H9 (cell line): ENCODE results near the gene ATP4A. TPM values are rescaled to one million over a fixed set of nuclear protein-coding genes. Genes with fewer than 3 reads are reported as not detected.

Experiments
- DNase-seq: peaks from one replicate; pipeline ENCODE4 v3.0.0-alpha.2; 2017
- H2AFZ ChIP-seq: one replicate; pipeline ENCODE4 v1.6.1; 2013; ENCODE audit warnings: mild to moderate bottlenecking, low read length, control low read depth, moderate library complexity
- H2AK5ac ChIP-seq: 2 replicates; pipeline ENCODE4 v1.6.1; 2013; ENCODE audit warnings: low read length, control low read depth, mixed read lengths; ENCODE audit not compliant: insufficient read length
- H2BK120ac ChIP-seq: one replicate; pipeline ENCODE4 v1.6.1; 2013; ENCODE audit warnings: low read depth, mild to moderate bottlenecking, low read length, control low read depth, inconsistent platforms; ENCODE audit not compliant: poor library complexity, severe bottlenecking
- H2BK12ac ChIP-seq: 2 replicates; pipeline ENCODE4 v1.6.1; 2013; ENCODE audit warnings: low read length, control low read depth, mixed read lengths, low read depth; ENCODE audit not compliant: insufficient read length
- H2BK15ac ChIP-seq: 2 replicates; pipeline ENCODE4 v1.6.1; 2013; ENCODE audit warnings: low read depth, low read length, control low read depth
- H2BK20ac ChIP-seq: one replicate; pipeline ENCODE4 v1.6.1; 2013; ENCODE audit warnings: low read depth, mild to moderate bottlenecking, low read length, control low read depth, inconsistent platforms; ENCODE audit not compliant: poor library complexity, severe bottlenecking
- H2BK5ac ChIP-seq: 2 replicates; pipeline ENCODE4 v1.6.1; 2013; ENCODE audit warnings: low read length, control low read depth, mixed read lengths; ENCODE audit not compliant: insufficient read length
- H3K14ac ChIP-seq: 2 replicates; pipeline ENCODE4 v1.6.1; 2013; ENCODE audit warnings: low read length, control low read depth; ENCODE audit not compliant: insufficient read depth
- H3K18ac ChIP-seq: 2 replicates; pipeline ENCODE4 v1.6.1; 2013; ENCODE audit warnings: low read depth, mild to moderate bottlenecking, mixed read lengths, low read length, control low read depth; ENCODE audit not compliant: insufficient read length
- H3K23ac ChIP-seq: 2 replicates; pipeline ENCODE4 v1.6.1; 2013; ENCODE audit warnings: low read length, control low read depth, mixed read lengths, low read depth; ENCODE audit not compliant: insufficient read length
- H3K23me2 ChIP-seq: 2 replicates; pipeline ENCODE4 v1.6.1; 2013; ENCODE audit warnings: low read depth, mild to moderate bottlenecking, mixed read lengths, low read length, control low read depth; ENCODE audit not compliant: insufficient read length, poor library complexity, severe bottlenecking
- H3K27ac ChIP-seq: 2 replicates; pipeline ENCODE4 v1.5.1; 2013; ENCODE audit warnings: low read length, control low read depth, mixed read lengths, low read depth; ENCODE audit not compliant: insufficient read length
- H3K27me3 ChIP-seq: 2 replicates; pipeline ENCODE4 v1.6.1; 2013; ENCODE audit warnings: low read length, control low read depth, inconsistent platforms; ENCODE audit not compliant: insufficient read depth
- H3K4ac ChIP-seq: 2 replicates; pipeline ENCODE4 v1.6.1; 2013; ENCODE audit warnings: low read depth, mild to moderate bottlenecking, control low read depth, inconsistent platforms, low read length, moderate library complexity
- H3K4me1 ChIP-seq: 2 replicates; pipeline ENCODE4 v1.6.1; 2013; ENCODE audit warnings: low read length, control low read depth, inconsistent platforms; ENCODE audit not compliant: insufficient read depth
- H3K4me2 ChIP-seq: 2 replicates; pipeline ENCODE4 v1.6.1; 2013; ENCODE audit warnings: low read length, control low read depth, mixed read lengths; ENCODE audit not compliant: insufficient read length, insufficient read depth
- H3K56ac ChIP-seq: 2 replicates; pipeline ENCODE4 v1.6.1; 2013; ENCODE audit warnings: low read depth, mild to moderate bottlenecking, mixed read lengths, low read length, control low read depth; ENCODE audit not compliant: insufficient read length
- H3K79me1 ChIP-seq: 2 replicates; pipeline ENCODE4 v1.6.1; 2013; ENCODE audit warnings: low read depth, mild to moderate bottlenecking, moderate library complexity, low read length, control low read depth, inconsistent platforms; ENCODE audit not compliant: insufficient read depth, poor library complexity, severe bottlenecking
- H3K79me2 ChIP-seq: 2 replicates; pipeline ENCODE4 v1.6.1; 2013; ENCODE audit warnings: low read length, control low read depth, inconsistent platforms; ENCODE audit not compliant: insufficient read depth
- H3K9ac ChIP-seq: 2 replicates; pipeline ENCODE4 v1.6.1; 2013; ENCODE audit warnings: low read length, control low read depth, mixed read lengths; ENCODE audit not compliant: insufficient read length; ENCODE audit errors: extremely low read depth
- H3K9me3 ChIP-seq: one replicate; pipeline ENCODE4 v1.6.1; 2013; ENCODE audit warnings: low read depth, low read length, inconsistent platforms; ENCODE audit not compliant: control insufficient read depth
- H3T11ph ChIP-seq: one replicate; pipeline ENCODE4 v1.6.1; 2013; ENCODE audit warnings: mild to moderate bottlenecking, low read length, control low read depth, inconsistent platforms
- H4K20me1 ChIP-seq: one replicate; pipeline ENCODE4 v1.6.1; 2013; ENCODE audit not compliant: control insufficient read depth, insufficient read length, insufficient read depth
- H4K5ac ChIP-seq: 2 replicates; pipeline ENCODE4 v1.6.1; 2013; ENCODE audit warnings: low read depth, mild to moderate bottlenecking, mixed read lengths, low read length, control low read depth; ENCODE audit not compliant: insufficient read length
- H4K8ac ChIP-seq: replicated peaks from 2 replicates; pipeline ENCODE4 v1.6.1; 2013; ENCODE audit warnings: low read length, control low read depth, mixed read lengths, low read depth; ENCODE audit not compliant: insufficient read length
- H4K91ac ChIP-seq: 2 replicates; pipeline ENCODE4 v1.6.1; 2013; ENCODE audit warnings: low read depth, mild to moderate bottlenecking, moderate library complexity, mixed read lengths, low read length, control low read depth; ENCODE audit not compliant: insufficient read length
- H3K27ac Mint-ChIP-seq, 3 experiments: 2 replicates in 2 of 3; 3 replicates in 1 of 3; pipeline ENCODE4 v1.8.0; 2020 to 2021; ENCODE audit warnings: mixed read lengths in 3 of 3, mild to moderate bottlenecking in 1 of 3, moderate library complexity in 1 of 3
- H3K27me3 Mint-ChIP-seq: 2 replicates; pipeline ENCODE4 v1.8.0; 2021; ENCODE audit warnings: low read depth, mild to moderate bottlenecking, moderate library complexity, mixed read lengths
- H3K36me3 Mint-ChIP-seq, 3 experiments: 2 replicates in 2 of 3; 3 replicates in 1 of 3; pipeline ENCODE4 v1.8.0; 2020 to 2021; ENCODE audit warnings: low read depth in 3 of 3, mixed read lengths in 3 of 3; ENCODE audit not compliant: insufficient read depth in 1 of 3
- H3K4me1 Mint-ChIP-seq, 2 experiments: 2 replicates each; pipeline ENCODE4 v1.8.0; 2020; ENCODE audit warnings: mixed read lengths in 2 of 2
- H3K4me3 Mint-ChIP-seq, 2 experiments: 2 replicates in 1 of 2; 3 replicates in 1 of 2; pipeline ENCODE4 v1.8.0; 2020 to 2021; ENCODE audit warnings: mild to moderate bottlenecking in 2 of 2, mixed read lengths in 2 of 2, moderate library complexity in 1 of 2
- H3K9me3 Mint-ChIP-seq, 2 experiments: 2 replicates in 1 of 2; 3 replicates in 1 of 2; pipeline ENCODE4 v1.8.0; 2020; ENCODE audit warnings: mild to moderate bottlenecking in 2 of 2, mixed read lengths in 2 of 2, moderate library complexity in 1 of 2
- CTCF ChIP-seq: fragments of 200-600 bp; sonication (generic); conservative IDR thresholded peaks from 3 replicates; pipeline ENCODE4 v1.8.0; 2021; ENCODE audit warnings: antibody characterized with exemption, mild to moderate bottlenecking
- WGBS: extraction: QIAGEN DNeasy Blood & Tissue Kit; methylation state at CpG from one replicate; pipeline ENCODE4 v1.1.7; 2013; ENCODE audit warnings: missing lambda C conversion rate, low lambda C conversion rate, mixed read lengths; ENCODE audit not compliant: insufficient read length; ENCODE audit errors: extremely low coverage; 5-methylcytosine and 5-hydroxymethylcytosine counted together
- total RNA-seq: library from RNA; stranded (reverse); gene quantifications from 2 replicates; pipeline ENCODE4 v1.2.1, GENCODE V29; 2021

The ATP4A gene
- total RNA-seq, 1 experiment from 2014 or later, result 0.24 TPM

GRCh38 chr19:35545855-35546381 lies 17.5 kb downstream of the ATP4A start:
- Histone ChIP-seq H3K79me1 (no peaks in the 10 kb centered on the region), H2AK5ac (no peak overlapping the region), H4K91ac (no peak overlapping the region), H3K4me2 (peak overlapping the region; percentile 90), H2AFZ (no peak overlapping the region), H3K4ac (no peak overlapping the region), H3K9ac (peak overlapping the region; percentile 80), H4K5ac (no peak overlapping the region), H3K4me1 (peaks cover 6% of the 10 kb centered on the region; the same call in 1 of the 2 replicates), H2BK5ac (no peak overlapping the region), H4K8ac (no peak overlapping the region), H2BK15ac (no peak overlapping the region), H3K9me3 (no peaks in the 10 kb centered on the region), H3K14ac (peak overlapping the region; percentile 42), H3K27ac (no peak overlapping the region), H3K56ac (no peak overlapping the region), H3K79me2 (peaks cover 5% of the 10 kb centered on the region; the same call in 1 of the 2 replicates), H3K27me3 (no peaks in the 10 kb centered on the region), H3T11ph (no peak overlapping the region), H3K23ac (no peak overlapping the region), H2BK12ac (no peak overlapping the region), H4K20me1 (no peaks in the 10 kb centered on the region), H2BK20ac (no peak overlapping the region), H3K23me2 (peaks cover 13% of the 10 kb centered on the region), H3K18ac (peak overlapping the region; percentile 80), H2BK120ac (no peak overlapping the region)
- Mint-ChIP-seq H3K9me3 (no peaks in the 10 kb centered on the region), H3K27ac (peak overlapping the region in 2 of 3 experiments; percentile 67 to 92; a peak in 2 of 7 replicates), H3K27me3 (no peaks in the 10 kb centered on the region), H3K4me3 (peak overlapping the region; percentile 95 to 97), H3K4me1 (peaks cover 24 to 28% of the 10 kb centered on the region in 2 experiments), H3K36me3 (peaks cover 15 to 68% (median 46%) of the 10 kb centered on the region in 3 experiments; a peak in 6 of 7 replicates)
- no CpG with 5 or more reads among the region's 27 CpGs for WGBS
- no peak for DNase-seq
- TF ChIP-seq CTCF, result no peak
